ENCODE data around the gene IQCM. TPM values are rescaled to one million over a fixed set of nuclear protein-coding genes. Genes with fewer than 3 reads are reported as not detected.

The IQCM gene
- total RNA-seq, 8 experiments from 2014 or later: 0.16 to 1.8 (median 0.31) TPM; not detected in 3

DNA sequence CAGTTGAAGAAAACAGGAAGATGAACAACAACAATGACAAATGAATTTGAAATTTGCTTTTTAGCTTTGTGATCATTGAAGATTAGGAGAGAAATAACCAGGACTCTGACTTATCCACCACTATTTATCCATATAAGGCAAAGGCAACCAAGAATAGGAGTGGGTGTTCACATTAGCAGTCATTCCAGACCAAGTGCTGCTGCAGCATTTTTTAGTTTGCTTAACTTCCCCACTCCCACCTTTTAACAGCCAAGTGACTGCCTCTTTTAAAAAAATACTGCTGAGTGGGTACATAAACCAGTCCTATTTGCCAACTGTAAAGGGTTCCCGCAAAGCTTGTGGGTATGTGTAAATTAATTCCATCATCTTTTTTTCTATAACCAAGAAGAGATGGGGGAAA lies 230.9 kb downstream of the IQCM start:
- peak in 1 of 8 experiments; percentile 29 for ATAC-seq (replicated peaks in 6 of 8)
- in situ Hi-C loops (cut with MboI; ENCODE audit: low pct_unique_long_range_greater_than_20kb in 2 of 9, low sequenced_read_pairs in 9 of 9, unreplicated experiment in 9 of 9): no loop called here

DNA sequence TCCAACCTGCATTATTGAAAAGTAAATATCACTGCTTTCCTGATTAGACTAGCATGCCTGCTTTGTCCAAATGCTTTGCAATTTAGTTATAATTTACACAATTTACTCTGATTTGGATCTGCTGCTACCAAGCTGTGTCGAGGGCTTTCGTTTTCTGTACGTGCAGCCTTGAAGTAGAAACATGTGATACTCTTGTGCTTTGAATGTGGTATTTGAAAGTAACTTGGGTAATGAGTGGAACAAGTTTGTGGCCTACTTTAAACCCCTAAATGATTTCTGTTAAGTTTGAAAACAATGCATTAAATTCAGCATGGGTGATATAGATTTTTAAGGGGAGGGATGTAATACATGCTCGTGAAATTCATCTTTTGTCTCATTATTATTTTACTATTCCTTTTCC lies 240.7 kb downstream of the IQCM start:
- in situ Hi-C loops (cut with MboI; ENCODE audit: low pct_unique_long_range_greater_than_20kb in 2 of 9, low sequenced_read_pairs in 9 of 9, unreplicated experiment in 9 of 9): loop anchor here in 1 of 9 experiments (25.0 kb wide), 1 partner anchor 312 kb away; no protein-coding TSS in a partner anchor
- Histone ChIP-seq H3K27ac (no peak overlapping the region), H3K4me1 (replicated peaks in 1 of 2) (no peaks in the 10 kb centered on the region), H3K4me3 (no peak overlapping the region)
- no peak for ATAC-seq (replicated peaks in 6 of 8)
- 26 to 93% (median 75%) methylated on average over 1 to 4 of the region's 4 CpGs; no CpG with 5 or more reads in 1 of the 10 experiments for WGBS, 10 experiments

More for the DNA sequence above, 230.9 kb downstream of the IQCM start:
- H3K4me1 ChIP-seq (replicated peaks in 1 of 2): no peaks in the 10 kb centered on the region
- no peak overlapping the region for H3K4me3 ChIP-seq
- H3K27ac ChIP-seq: no peak overlapping the region
- 40 to 86% (median 75%) methylated on average over 1 of the region's 1 CpG; no CpG with 5 or more reads in 5 of the 10 experiments for WGBS, 10 experiments

DNA sequence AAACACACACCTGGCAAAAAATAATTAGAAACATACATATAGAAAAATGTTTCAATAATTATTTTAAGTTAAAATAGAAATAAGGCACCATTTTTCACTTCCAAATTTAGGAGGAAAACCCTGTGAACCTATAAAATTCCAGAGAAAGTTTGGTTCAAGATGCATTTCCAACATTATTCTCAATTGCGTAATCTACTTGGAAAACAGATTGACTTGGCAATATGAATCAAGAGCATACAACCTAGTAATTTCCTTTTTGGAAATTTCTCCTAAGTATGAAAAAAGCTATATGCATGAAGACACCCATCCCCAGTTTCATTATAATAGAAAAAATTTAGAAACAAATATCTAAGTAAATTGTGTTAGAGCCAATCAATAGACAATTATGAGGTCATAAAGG lies 242.9 kb downstream of the IQCM start:
- ATAC-seq (replicated peaks in 6 of 8): no peak
- H3K4me3 ChIP-seq: no peak overlapping the region
- no peaks in the 10 kb centered on the region for H3K4me1 ChIP-seq (replicated peaks in 1 of 2)
- in situ Hi-C loops (cut with MboI; ENCODE audit: low pct_unique_long_range_greater_than_20kb in 2 of 9, low sequenced_read_pairs in 9 of 9, unreplicated experiment in 9 of 9): loop anchor here in 1 of 9 experiments (25.0 kb wide), 1 partner anchor 315 kb away; no protein-coding TSS in a partner anchor
- 44 to 100% (median 96%) methylated on average over 1 of the region's 1 CpG; no CpG with 5 or more reads in 2 of the 10 experiments for WGBS, 10 experiments
- H3K27ac ChIP-seq: no peak overlapping the region

DNA sequence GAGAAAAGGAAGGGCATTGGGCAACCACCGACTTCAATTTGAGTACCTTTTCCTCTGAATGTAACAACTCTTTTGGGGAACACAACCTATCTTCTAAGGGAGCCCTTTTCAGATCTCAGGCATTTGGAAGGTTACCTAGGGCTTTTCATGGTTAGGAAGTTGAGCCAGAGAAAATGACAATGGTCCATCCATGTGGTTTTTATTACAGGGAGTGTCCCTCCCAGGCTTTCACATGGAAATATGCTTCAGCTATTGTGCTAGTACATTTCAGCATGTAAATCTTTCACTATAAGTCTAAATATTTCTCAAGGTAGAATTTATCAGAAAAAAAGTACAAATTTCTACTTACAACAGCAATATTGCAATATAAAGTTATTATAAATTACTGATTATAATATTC lies 259.8 kb downstream of the IQCM start:
- in situ Hi-C loops (cut with MboI; ENCODE audit: low pct_unique_long_range_greater_than_20kb in 2 of 9, low sequenced_read_pairs in 9 of 9, unreplicated experiment in 9 of 9): loop anchor here in 1 of 9 experiments (25.0 kb wide), 1 partner anchor 332 kb away; no protein-coding TSS in a partner anchor

DNA sequence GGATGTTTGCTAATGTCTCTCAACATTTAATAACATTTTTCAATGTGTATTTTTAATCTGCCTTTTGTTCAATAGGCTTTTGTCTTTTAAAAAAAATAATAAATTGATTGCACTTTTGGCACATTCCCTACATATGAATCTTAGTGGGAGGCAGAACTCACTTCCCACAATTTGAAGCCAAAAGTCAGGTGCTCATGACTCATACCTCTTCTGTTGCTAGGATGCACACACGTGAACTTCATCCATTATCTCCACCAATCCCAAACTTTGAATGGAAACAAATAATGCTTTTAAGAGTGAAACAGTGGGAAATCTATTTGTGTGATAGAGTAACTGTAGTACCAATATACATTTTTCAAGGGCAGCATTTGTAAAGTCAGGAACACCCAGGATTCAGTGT lies 260.5 kb downstream of the IQCM start:
- peak in 4 of 8 experiments; percentile 17 to 47 (median 38) for ATAC-seq (replicated peaks in 6 of 8)
- in situ Hi-C loops (cut with MboI; ENCODE audit: low pct_unique_long_range_greater_than_20kb in 2 of 9, low sequenced_read_pairs in 9 of 9, unreplicated experiment in 9 of 9): loop anchor here in 1 of 9 experiments (25.0 kb wide), 1 partner anchor 332 kb away; no protein-coding TSS in a partner anchor
- H3K4me3 ChIP-seq: no peak overlapping the region
- no peaks in the 10 kb centered on the region for H3K4me1 ChIP-seq (replicated peaks in 1 of 2)
- WGBS, 10 experiments: 0 to 83% (median 35%) methylated on average over 1 of the region's 1 CpG; no CpG with 5 or more reads in 2 of the 10 experiments
- H3K27ac ChIP-seq: no peak overlapping the region

More for the DNA sequence above, 259.8 kb downstream of the IQCM start:
- Histone ChIP-seq H3K4me1 (replicated peaks in 1 of 2) (no peaks in the 10 kb centered on the region), H3K27ac (no peak overlapping the region), H3K4me3 (no peak overlapping the region)
- ATAC-seq (replicated peaks in 6 of 8): peak in 2 of 8 experiments; percentile 67 to 86
- 0 to 100% (median 40%) methylated on average over 1 of the region's 1 CpG; no CpG with 5 or more reads in 6 of the 10 experiments for WGBS, 10 experiments

DNA sequence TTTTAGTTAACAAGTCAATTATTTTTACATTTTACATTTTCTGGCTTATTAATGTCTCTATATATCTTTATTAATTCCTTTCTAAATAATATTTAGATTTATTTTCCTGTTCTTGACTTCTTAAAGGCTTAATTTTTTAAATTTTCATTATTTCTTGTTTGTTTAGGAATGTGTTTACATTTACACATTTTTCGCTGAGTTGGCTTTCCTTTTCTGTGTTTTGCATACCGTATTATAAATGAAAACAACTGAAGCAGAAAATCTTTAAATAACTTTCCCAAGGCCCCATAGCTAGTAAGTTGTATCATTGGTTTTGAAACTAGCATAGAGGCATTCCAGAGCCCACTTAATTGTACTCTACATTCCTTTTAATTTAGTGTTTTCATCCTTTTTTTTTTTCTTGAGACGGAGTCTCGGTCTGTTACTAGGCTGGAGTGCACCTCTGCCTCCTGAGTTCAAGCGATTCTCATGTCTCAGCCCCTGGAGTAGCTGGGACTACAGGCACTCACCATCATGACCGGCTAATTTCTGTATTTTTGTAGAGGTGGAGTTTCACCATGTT lies 261.6 kb downstream of the IQCM start:
- in situ Hi-C loops (cut with MboI; ENCODE audit: low pct_unique_long_range_greater_than_20kb in 2 of 9, low sequenced_read_pairs in 9 of 9, unreplicated experiment in 9 of 9): loop anchor here in 1 of 9 experiments (25.0 kb wide), 1 partner anchor 333 kb away; no protein-coding TSS in a partner anchor
- Histone ChIP-seq H3K4me1 (replicated peaks in 1 of 2) (no peaks in the 10 kb centered on the region), H3K27ac (no peak overlapping the region), H3K4me3 (no peak overlapping the region)
- no peak for ATAC-seq (replicated peaks in 6 of 8)
- WGBS, 10 experiments: 55 to 99% (median 87%) methylated on average over 2 to 6 of the region's 6 CpGs

DNA sequence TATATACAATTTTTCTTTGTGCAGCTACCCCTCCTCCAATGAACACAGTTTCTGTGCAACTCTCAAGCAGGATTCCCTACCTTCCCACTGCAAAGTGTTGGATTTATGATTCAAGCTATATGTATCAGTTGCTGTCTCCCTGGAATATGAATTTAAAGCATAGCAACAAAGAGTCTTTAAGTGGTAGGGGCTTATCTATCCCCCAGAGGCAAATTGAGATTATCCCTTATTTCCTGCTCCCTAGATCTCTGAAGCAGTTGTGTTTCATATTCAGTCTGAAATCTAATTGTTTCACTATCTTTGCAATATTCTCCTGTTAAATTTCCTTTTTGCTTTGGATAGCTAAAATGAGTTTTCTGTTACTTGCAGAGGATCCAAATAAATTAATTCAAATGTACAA lies 263.0 kb downstream of the IQCM start:
- in situ Hi-C loops (cut with MboI; ENCODE audit: low pct_unique_long_range_greater_than_20kb in 2 of 9, low sequenced_read_pairs in 9 of 9, unreplicated experiment in 9 of 9): loop anchor here in 1 of 9 experiments (25.0 kb wide), 1 partner anchor 335 kb away; no protein-coding TSS in a partner anchor
- ATAC-seq (replicated peaks in 6 of 8): no peak
- Histone ChIP-seq H3K27ac (no peak overlapping the region), H3K4me3 (no peak overlapping the region), H3K4me1 (replicated peaks in 1 of 2) (no peaks in the 10 kb centered on the region)

DNA sequence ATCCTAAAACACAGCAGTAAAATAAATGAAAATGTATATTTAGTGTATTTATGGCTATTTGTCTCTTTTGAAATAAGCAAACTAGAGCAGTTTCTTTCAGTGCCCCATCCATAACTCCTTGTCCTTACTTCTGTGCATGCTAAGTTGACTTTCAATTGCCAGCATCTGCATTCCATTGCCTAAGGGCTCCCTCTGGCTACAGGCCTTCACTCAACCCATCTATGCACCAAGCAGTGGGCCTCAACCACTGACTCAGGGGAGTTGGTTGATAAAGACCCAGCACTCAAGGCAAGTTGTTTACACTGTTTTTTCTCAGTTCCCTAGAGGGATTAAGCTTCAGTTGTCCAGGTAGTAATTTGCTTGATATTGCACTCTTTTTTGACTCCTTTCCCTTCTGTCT lies 265.7 kb downstream of the IQCM start:
- H3K27ac ChIP-seq: no peak overlapping the region
- H3K4me1 ChIP-seq (replicated peaks in 1 of 2): no peaks in the 10 kb centered on the region
- no peak overlapping the region for H3K4me3 ChIP-seq
- ATAC-seq (replicated peaks in 6 of 8): peak in 5 of 8 experiments; percentile 31 to 98 (median 63)
- in situ Hi-C loops (cut with MboI; ENCODE audit: low pct_unique_long_range_greater_than_20kb in 2 of 9, low sequenced_read_pairs in 9 of 9, unreplicated experiment in 9 of 9): loop anchor here in 1 of 9 experiments (25.0 kb wide), 1 partner anchor 337 kb away; no protein-coding TSS in a partner anchor

DNA sequence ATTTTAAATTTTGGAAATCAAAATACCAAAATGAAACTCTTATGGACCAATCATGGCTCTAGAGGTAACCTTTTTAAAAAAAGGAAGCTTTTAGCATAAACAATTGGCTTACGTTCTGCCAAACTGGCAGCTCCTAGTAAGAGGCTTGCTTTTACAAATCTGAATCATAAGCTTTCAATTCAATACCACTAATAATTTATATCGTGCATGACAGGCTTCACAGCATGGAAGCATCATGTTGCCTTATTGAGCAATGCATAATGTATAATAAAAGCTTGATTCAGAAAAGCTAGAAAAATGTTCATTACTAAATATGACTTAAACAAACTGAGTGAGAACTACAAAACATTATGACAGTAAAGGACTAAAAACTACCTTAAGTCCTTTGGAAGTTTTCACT lies 280.9 kb downstream of the IQCM start:
- Histone ChIP-seq H3K4me3 (no peak overlapping the region), H3K4me1 (replicated peaks in 1 of 2) (peaks cover 0 to 4% of the 10 kb centered on the region in 2 donors), H3K27ac (no peak overlapping the region)
- 0 to 100% (median 88%) methylated on average over 1 to 2 of the region's 2 CpGs for WGBS, 10 experiments
- ATAC-seq (replicated peaks in 6 of 8): no peak
- in situ Hi-C loops (cut with MboI; ENCODE audit: low pct_unique_long_range_greater_than_20kb in 2 of 9, low sequenced_read_pairs in 9 of 9, unreplicated experiment in 9 of 9): no loop called here

DNA sequence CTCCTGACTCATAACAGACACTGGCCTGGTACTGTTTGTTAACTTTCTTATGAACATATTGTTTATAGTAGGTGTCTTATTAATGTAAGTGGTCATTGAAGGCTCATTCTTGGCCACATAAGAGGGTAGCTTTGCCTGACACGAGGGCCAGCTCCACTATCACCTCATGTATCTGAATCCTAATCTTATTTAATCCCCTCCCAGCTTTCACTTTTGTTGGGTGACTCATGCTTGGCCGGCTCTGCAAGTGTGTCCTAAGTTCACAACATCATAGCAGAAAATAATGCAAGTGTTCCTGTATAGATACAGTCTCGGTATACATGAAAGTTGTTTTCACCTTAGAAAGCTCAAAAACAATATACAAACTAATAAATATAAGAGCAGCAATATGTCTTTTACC lies 283.8 kb downstream of the IQCM start:
- in situ Hi-C loops (cut with MboI; ENCODE audit: low pct_unique_long_range_greater_than_20kb in 2 of 9, low sequenced_read_pairs in 9 of 9, unreplicated experiment in 9 of 9): no loop called here
- H3K4me3 ChIP-seq: no peak overlapping the region
- peak in 2 of 8 experiments; percentile 77 to 84 for ATAC-seq (replicated peaks in 6 of 8)
- WGBS, 10 experiments: 13 to 92% (median 71%) methylated on average over 1 to 3 of the region's 3 CpGs; no CpG with 5 or more reads in 1 of the 10 experiments
- no peak overlapping the region for H3K27ac ChIP-seq
- H3K4me1 ChIP-seq (replicated peaks in 1 of 2): peaks cover 0 to 4% of the 10 kb centered on the region in 2 donors

DNA sequence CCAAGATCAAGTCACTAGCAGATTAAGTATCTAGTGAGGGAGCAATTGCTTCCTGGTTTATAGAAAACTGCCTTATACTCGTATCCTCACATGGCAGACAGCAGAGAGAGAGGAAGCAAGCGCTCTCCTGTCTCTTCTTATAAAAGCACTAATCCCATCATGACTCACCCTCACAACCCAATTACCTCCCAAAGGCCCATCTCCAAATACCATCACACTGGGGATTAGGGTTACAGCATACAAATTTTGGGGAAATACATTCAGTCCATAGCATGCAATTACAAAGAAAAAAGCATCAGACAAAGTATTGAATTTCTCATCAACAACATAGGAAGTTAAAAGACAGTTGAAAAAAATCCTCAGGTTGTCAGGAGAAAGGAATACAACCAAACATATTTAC lies 292.6 kb downstream of the IQCM start:
- H3K4me1 ChIP-seq (replicated peaks in 1 of 2): no peaks in the 10 kb centered on the region
- ATAC-seq (replicated peaks in 6 of 8): no peak
- 57 to 100% (median 88%) methylated on average over 1 to 2 of the region's 2 CpGs; no CpG with 5 or more reads in 2 of the 10 experiments for WGBS, 10 experiments
- no peak overlapping the region for H3K27ac ChIP-seq
- H3K4me3 ChIP-seq: no peak overlapping the region
- in situ Hi-C loops (cut with MboI; ENCODE audit: low pct_unique_long_range_greater_than_20kb in 2 of 9, low sequenced_read_pairs in 9 of 9, unreplicated experiment in 9 of 9): no loop called here

DNA sequence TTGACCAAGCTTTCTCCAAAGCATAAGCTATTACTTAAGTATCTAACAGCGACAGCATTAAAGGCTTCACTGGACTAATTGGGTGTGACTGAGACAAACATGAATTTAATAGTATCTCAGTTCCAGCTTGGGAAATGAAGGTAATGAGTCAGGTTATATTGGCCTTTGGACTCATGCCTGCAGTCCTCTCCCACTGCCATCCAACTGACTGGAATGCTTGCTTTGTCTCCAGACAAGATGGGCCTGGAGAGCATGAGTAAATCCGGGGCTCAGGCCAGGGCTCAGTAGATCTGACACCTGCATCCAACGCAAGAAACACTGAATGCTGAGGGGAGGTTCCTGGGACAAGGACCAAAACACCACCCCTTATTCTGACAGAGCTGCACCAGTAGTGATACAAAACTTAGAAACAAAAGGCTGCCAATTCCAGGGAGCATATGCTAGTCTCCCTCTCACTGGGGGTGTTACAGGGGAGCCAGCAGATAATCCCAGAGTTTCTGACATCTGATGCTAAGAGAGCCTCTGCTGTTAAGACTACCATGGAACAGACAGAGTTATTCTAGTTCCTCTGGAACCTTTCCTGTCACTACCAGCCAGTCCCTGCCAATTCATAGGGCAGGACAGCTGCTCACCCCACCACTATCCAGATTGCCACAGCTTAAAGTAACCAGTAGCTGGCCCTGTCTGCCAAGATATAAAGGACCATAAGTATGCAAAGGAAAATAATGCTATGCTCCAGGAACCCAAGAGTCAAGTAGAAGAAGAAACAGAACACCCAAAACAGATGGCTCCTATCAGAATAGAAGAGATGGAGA lies 293.8 kb downstream of the IQCM start:
- Histone ChIP-seq H3K27ac (no peak overlapping the region), H3K4me1 (replicated peaks in 1 of 2) (no peaks in the 10 kb centered on the region), H3K4me3 (no peak overlapping the region)
- ATAC-seq (replicated peaks in 6 of 8): peak in 2 of 8 experiments; percentile 58 to 74
- 0 to 90% (median 81%) methylated on average over 1 to 3 of the region's 3 CpGs; no CpG with 5 or more reads in 5 of the 10 experiments for WGBS, 10 experiments
- in situ Hi-C loops (cut with MboI; ENCODE audit: low pct_unique_long_range_greater_than_20kb in 2 of 9, low sequenced_read_pairs in 9 of 9, unreplicated experiment in 9 of 9): no loop called here

DNA sequence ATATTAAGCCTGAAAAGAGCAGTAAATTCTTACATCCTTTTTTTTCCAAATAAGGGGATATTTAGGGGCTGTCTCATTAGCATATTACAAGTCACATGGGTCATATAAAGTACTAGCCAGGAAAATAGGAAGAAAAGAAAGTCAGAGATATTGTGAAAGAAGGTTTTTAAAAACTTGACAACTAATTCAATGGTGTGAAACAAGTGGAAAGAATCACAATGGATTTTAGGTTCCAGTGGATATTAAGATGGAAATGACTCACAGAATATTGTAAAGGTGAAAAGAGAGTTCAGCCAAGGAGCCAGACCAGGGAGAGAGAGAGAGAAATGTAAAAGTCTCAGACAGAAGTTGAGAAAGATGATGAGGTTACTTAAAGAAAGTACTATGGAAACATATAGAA lies 297.2 kb downstream of the IQCM start:
- no peak overlapping the region for H3K4me3 ChIP-seq
- no peaks in the 10 kb centered on the region for H3K4me1 ChIP-seq (replicated peaks in 1 of 2)
- no peak for ATAC-seq (replicated peaks in 6 of 8)
- in situ Hi-C loops (cut with MboI; ENCODE audit: low pct_unique_long_range_greater_than_20kb in 2 of 9, low sequenced_read_pairs in 9 of 9, unreplicated experiment in 9 of 9): no loop called here
- H3K27ac ChIP-seq: no peak overlapping the region

Data from motor neuron (in vitro differentiated cells).